Naive thymus-derived CD4-positive, alpha-beta T cell (primary cell): Measurements from ENCODE around the gene PRR16. TPM values are rescaled to one million over a fixed set of nuclear protein-coding genes. Genes with fewer than 3 reads are reported as not detected.
A peak's percentile ranks its signal among the peaks of the same experiment; 100 is the strongest.
"Not testable (repeated sequence)": the region's sequence is repeated elsewhere in the genome, so short reads cannot be mapped to it uniquely, and the experiment has no call there.

Experiments used
- ATAC-seq: fragments of 150-1000 bp; cut with Tn5 transposase; 2 replicates; pipeline ENCODE4 v1.10.0; 2021; ENCODE audit warnings: mild to moderate bottlenecking, moderate library complexity
- CTCF ChIA-PET: fragments of 350-600 bp; sonication (Branson Sonifier 250); formaldehyde crosslinking; loops from one replicate; lab custom pipeline; 2021; ENCODE audit warnings: antibody characterized with exemption; lab: Charles Lee
- POLR2A ChIA-PET: fragments of 350-600 bp; sonication (Branson Sonifier 250); formaldehyde crosslinking; loops from one replicate; lab custom pipeline; 2021; ENCODE audit warnings: antibody characterized with exemption, inconsistent platforms; lab: Charles Lee
- DNase-seq, 9 donors: peaks; one replicate each; pipeline versions ENCODE4 v3.0.0 to v3.0.0-alpha.2; 2020 to 2022; ENCODE audit warnings: mixed read lengths in 1 of 9
- H3K27ac ChIP-seq: one replicate; pipeline ENCODE4 v1.7.0; 2013; ENCODE audit warnings: mild to moderate bottlenecking, low read depth, low read length, moderate library complexity
- H3K27me3 ChIP-seq, 2 donors: one replicate each; pipeline ENCODE4 v1.7.0; 2013; ENCODE audit warnings: low read length in 2 of 2, mild to moderate bottlenecking in 2 of 2, moderate library complexity in 2 of 2; ENCODE audit not compliant: control insufficient read depth in 2 of 2, insufficient read depth in 2 of 2
- H3K36me3 ChIP-seq, 3 experiments: 1 replicate in 2 of 3; 2 replicates in 1 of 3; pipeline ENCODE4 v1.7.0; 2013; ENCODE audit warnings: low read length in 3 of 3, mild to moderate bottlenecking in 3 of 3, moderate library complexity in 1 of 3; ENCODE audit not compliant: insufficient read depth in 3 of 3, control insufficient read depth in 2 of 3
- H3K4me1 ChIP-seq, 2 donors: one replicate each; pipeline ENCODE4 v1.7.0; 2013; ENCODE audit warnings: low read length in 2 of 2, mild to moderate bottlenecking in 2 of 2, moderate library complexity in 1 of 2; ENCODE audit not compliant: control insufficient read depth in 2 of 2, insufficient read depth in 2 of 2
- H3K4me3 ChIP-seq: 2 replicates; pipeline ENCODE4 v1.7.0; 2013; ENCODE audit warnings: mild to moderate bottlenecking, low read length
- H3K9me3 ChIP-seq, 3 experiments: 1 replicate in 2 of 3; 2 replicates in 1 of 3; pipeline ENCODE4 v1.7.0; 2013; ENCODE audit warnings: low read length in 3 of 3; ENCODE audit not compliant: control insufficient read depth in 2 of 3
- H3K27ac Mint-ChIP-seq, 9 donors: one replicate each; pipeline ENCODE4 v1.8.0; 2020 to 2022; ENCODE audit warnings: mixed read lengths in 9 of 9, mild to moderate bottlenecking in 8 of 9, moderate library complexity in 5 of 9, inconsistent platforms in 2 of 9
- H3K27me3 Mint-ChIP-seq, 5 donors: one replicate each; pipeline ENCODE4 v1.8.0; 2021 to 2022; ENCODE audit warnings: mixed read lengths in 5 of 5, mild to moderate bottlenecking in 1 of 5
- H3K36me3 Mint-ChIP-seq, 5 donors: one replicate each; pipeline ENCODE4 v1.8.0; 2020 to 2022; ENCODE audit warnings: mixed read lengths in 5 of 5, mild to moderate bottlenecking in 3 of 5, inconsistent platforms in 1 of 5
- H3K4me1 Mint-ChIP-seq, 7 donors: one replicate each; pipeline ENCODE4 v1.8.0; 2020 to 2022; ENCODE audit warnings: mixed read lengths in 7 of 7, mild to moderate bottlenecking in 3 of 7, inconsistent platforms in 1 of 7
- H3K4me3 Mint-ChIP-seq, 10 donors: one replicate each; pipeline ENCODE4 v1.8.0; 2020 to 2022; ENCODE audit warnings: mild to moderate bottlenecking in 10 of 10, mixed read lengths in 10 of 10, moderate library complexity in 6 of 10, inconsistent platforms in 2 of 10
- H3K9me3 Mint-ChIP-seq, 11 donors: one replicate each; pipeline ENCODE4 v1.8.0; 2020 to 2022; ENCODE audit warnings: mixed read lengths in 11 of 11, mild to moderate bottlenecking in 4 of 11, inconsistent platforms in 1 of 11, moderate library complexity in 1 of 11
- intact Hi-C, 2 donors: fragments of 100-400 bp; cut with micrococcal nuclease; formaldehyde crosslinking; loops; one replicate each; pipeline ENCODE4 v1.15.1; 2023
- polyA plus RNA-seq, 2 donors: library from polyadenylated mRNA; unstranded; fragments of 300-500 nt; fragmentation: Illumina TruSeq; gene quantifications; one replicate each; pipeline ENCODE4 v1.2.3, GENCODE V29; 2021
- total RNA-seq, 6 experiments: library from RNA in 5 of 6; stranded (reverse) in 5 of 6; gene quantifications; 1 replicate in 5 of 6; 2 replicates in 1 of 6; pipeline ENCODE4 v1.2.3 and lab custom pipeline; 2021 to 2026

The PRR16 gene
- total and polyA plus RNA-seq, 7 experiments from 2014 or later: not detected

- H3K4me3 Mint-ChIP-seq: peak overlapping the region; percentile 44 to 80 (median 78)
- no peaks in the 10 kb centered on the region for H3K9me3 ChIP-seq
- peak overlapping the region; percentile 43 for H3K4me3 ChIP-seq
- no peaks in the 10 kb centered on the region for H3K27me3 ChIP-seq
- no peak overlapping the region for H3K27ac ChIP-seq
- no peaks in the 10 kb centered on the region for H3K36me3 ChIP-seq
- ChIA-PET CTCF (no interaction called here), POLR2A (no interaction called here)
- peaks cover 4 to 21% (median 10%) of the 10 kb centered on the region in 5 donors for H3K27me3 Mint-ChIP-seq
- no peaks in the 10 kb centered on the region for H3K4me1 ChIP-seq
- intact Hi-C loops: loop anchor here in 1 of 2 donors (1.0 to 10.0 kb wide), 4 partner anchors 70 to 1470 kb away; partner anchors contain the start of gene DTWD2
- peaks cover 0 to 10% (median 4%) of the 10 kb centered on the region in 7 donors for H3K4me1 Mint-ChIP-seq
- peak overlapping the region in 5 of 9 donors; percentile 11 to 60 (median 40) for H3K27ac Mint-ChIP-seq
- peaks cover 0 to 5% (median 0%) of the 10 kb centered on the region in 11 donors for H3K9me3 Mint-ChIP-seq
- DNase-seq (peak in 8 of 9 donors; percentile 10 to 52 (median 18)), ATAC-seq (peak; percentile 71)
- H3K36me3 Mint-ChIP-seq: no peaks in the 10 kb centered on the region
Observed at GRCh38 chr5:120457839-120458507, 6.1 kb upstream of the PRR16 start.

DNA sequence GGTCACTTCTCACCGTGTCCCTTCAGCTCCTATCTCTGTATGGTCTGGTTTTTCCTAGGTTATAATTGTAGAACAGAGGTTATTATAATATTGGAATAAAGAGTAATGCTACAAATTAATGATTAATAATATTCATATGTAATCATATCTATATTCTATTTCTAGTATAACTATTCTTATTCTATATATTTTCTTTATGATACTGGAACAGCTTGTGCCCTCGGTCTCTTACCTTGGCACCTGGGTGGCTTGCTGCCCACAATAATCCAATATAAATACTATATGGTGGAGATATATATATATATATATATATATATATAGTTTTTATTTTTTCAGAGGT is 5.6 kb upstream of the PRR16 start:
- H3K36me3 ChIP-seq, H3K4me1 ChIP-seq, H3K9me3 Mint-ChIP-seq, ATAC-seq, CTCF ChIA-PET, H3K27me3 ChIP-seq, POLR2A ChIA-PET, H3K27ac Mint-ChIP-seq, H3K27ac ChIP-seq, H3K36me3 Mint-ChIP-seq, H3K9me3 ChIP-seq, DNase-seq, H3K4me3 ChIP-seq: not testable (repeated sequence)
- Mint-ChIP-seq H3K27me3 (peaks cover 8 to 26% (median 15%) of the 10 kb centered on the region in 5 donors), H3K4me1 (peaks cover 0 to 14% (median 6%) of the 10 kb centered on the region in 7 donors), H3K4me3 (peak overlapping the region in 7 of 10 donors; percentile 44 to 80 (median 79))
- intact Hi-C loops: loop anchor here in 1 of 2 donors (1.0 to 10.0 kb wide), 4 partner anchors 70 to 1470 kb away; partner anchors contain the start of gene DTWD2

DNA sequence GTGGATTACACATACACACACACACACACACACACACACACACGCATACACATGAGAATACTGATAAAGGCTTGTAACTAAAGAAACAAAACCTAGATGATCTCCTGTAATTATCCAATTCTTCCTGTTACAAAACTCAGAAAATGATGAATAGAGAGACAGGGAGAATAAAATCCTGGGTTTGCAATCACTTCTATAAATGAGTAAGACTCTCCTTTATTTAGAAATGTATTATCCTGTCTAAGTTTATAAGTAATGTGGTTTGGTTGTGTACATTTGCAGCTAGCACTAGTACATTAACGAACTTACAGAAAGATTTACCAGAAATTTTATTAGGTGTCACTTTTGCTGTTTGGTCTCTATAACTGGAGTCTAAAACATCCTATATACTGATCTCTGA is 2.8 kb upstream of the PRR16 start:
- Histone ChIP-seq H3K9me3 (no peaks in the 10 kb centered on the region), H3K27ac (no peak overlapping the region), H3K27me3 (no peaks in the 10 kb centered on the region), H3K4me1 (peaks cover 0 to 4% of the 10 kb centered on the region in 2 donors), H3K4me3 (no peak overlapping the region), H3K36me3 (no peaks in the 10 kb centered on the region)
- intact Hi-C loops: no loop called here
- Mint-ChIP-seq H3K4me1 (peaks cover 5 to 35% (median 18%) of the 10 kb centered on the region in 7 donors), H3K9me3 (peaks cover 0 to 5% (median 0%) of the 10 kb centered on the region in 11 donors), H3K27ac (no peak overlapping the region), H3K36me3 (no peaks in the 10 kb centered on the region), H3K27me3 (peaks cover 32 to 50% (median 36%) of the 10 kb centered on the region in 5 donors), H3K4me3 (no peak overlapping the region)
- ATAC-seq: no peak
- no peak for DNase-seq
- ChIA-PET CTCF (no interaction called here), POLR2A (no interaction called here)

DNA sequence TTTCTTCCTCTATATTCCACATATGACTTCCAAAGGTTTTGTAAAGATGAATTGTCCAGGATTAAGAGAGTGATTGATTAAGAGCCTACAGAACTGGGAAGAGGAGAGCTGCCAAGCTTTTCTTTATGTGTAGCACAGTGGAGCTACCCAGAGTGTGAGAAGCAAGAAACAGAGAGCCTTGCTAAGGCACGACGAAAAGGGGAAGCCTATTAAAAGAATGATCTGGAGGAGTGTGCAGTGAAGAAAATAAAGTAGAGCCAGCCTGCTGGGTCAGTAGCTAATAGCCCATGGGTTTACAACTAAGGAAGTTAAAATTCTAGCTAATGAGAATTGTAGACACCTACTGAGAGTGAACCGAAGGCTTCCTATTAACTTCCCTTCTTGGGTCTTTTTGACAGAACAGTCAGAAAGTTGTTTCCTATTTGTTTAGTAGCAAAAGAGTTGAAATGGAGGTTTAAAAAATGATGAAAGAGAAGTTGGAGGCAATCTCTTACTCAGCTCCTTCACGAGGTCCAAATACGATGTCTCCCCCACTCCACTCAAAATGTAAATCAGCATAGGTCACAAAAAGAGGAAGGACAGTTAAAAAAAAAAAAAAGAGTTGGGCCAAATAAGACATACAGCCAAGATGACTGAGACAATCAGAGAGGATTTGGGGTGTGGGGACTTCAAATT is 957 bp upstream of the PRR16 start:
- H3K36me3 Mint-ChIP-seq: no peaks in the 10 kb centered on the region
- CTCF ChIA-PET: interaction anchor here (0.6 to 0.7 kb wide), 3 partner anchors 9 to 1939 kb away, joined by 3 to 4 read pairs (median 3); no protein-coding TSS in a partner anchor

GRCh38 chr5:120464627-120465435 is 731 bp downstream of the PRR16 start:
- intact Hi-C loops: no loop called here
- Mint-ChIP-seq H3K27ac (no peak overlapping the region), H3K36me3 (no peaks in the 10 kb centered on the region), H3K9me3 (peaks cover 0 to 3% (median 0%) of the 10 kb centered on the region in 11 donors), H3K4me3 (peak overlapping the region in 9 of 10 donors; percentile 24 to 75 (median 61)), H3K27me3 (peaks cover 41 to 65% (median 46%) of the 10 kb centered on the region in 5 donors), H3K4me1 (peaks cover 5 to 27% (median 14%) of the 10 kb centered on the region in 7 donors)
- Histone ChIP-seq H3K36me3 (no peaks in the 10 kb centered on the region), H3K4me3 (no peak overlapping the region), H3K4me1 (peaks cover 0 to 4% of the 10 kb centered on the region in 2 donors), H3K27me3 (no peaks in the 10 kb centered on the region), H3K9me3 (no peaks in the 10 kb centered on the region), H3K27ac (no peak overlapping the region)
- ATAC-seq: peak; percentile 52
- POLR2A ChIA-PET: no interaction called here
- DNase-seq: peak in 1 of 9 donors; percentile 1
- CTCF ChIA-PET: no interaction called here

More for the DNA sequence above, 957 bp upstream of the PRR16 start:
- Histone ChIP-seq H3K9me3 (no peaks in the 10 kb centered on the region), H3K4me3 (no peak overlapping the region), H3K27ac (no peak overlapping the region), H3K27me3 (no peaks in the 10 kb centered on the region), H3K36me3 (no peaks in the 10 kb centered on the region), H3K4me1 (peaks cover 0 to 4% of the 10 kb centered on the region in 2 donors)
- intact Hi-C loops: no loop called here
- Mint-ChIP-seq H3K27me3 (peaks cover 41 to 63% (median 45%) of the 10 kb centered on the region in 5 donors), H3K27ac (no peak overlapping the region), H3K4me3 (peak overlapping the region in 6 of 10 donors; percentile 13 to 67 (median 56)), H3K4me1 (peaks cover 5 to 27% (median 14%) of the 10 kb centered on the region in 7 donors), H3K9me3 (peaks cover 0 to 3% (median 0%) of the 10 kb centered on the region in 11 donors)
- POLR2A ChIA-PET: no interaction called here
- ATAC-seq (peak; percentile 41), DNase-seq (no peak)

- Histone ChIP-seq H3K27me3 (no peaks in the 10 kb centered on the region), H3K4me1 (peaks cover 0 to 4% of the 10 kb centered on the region in 2 donors), H3K4me3 (no peak overlapping the region), H3K9me3 (no peaks in the 10 kb centered on the region), H3K27ac (no peak overlapping the region), H3K36me3 (no peaks in the 10 kb centered on the region)
- Mint-ChIP-seq H3K27ac (no peak overlapping the region), H3K4me3 (peak overlapping the region in 7 of 10 donors; percentile 24 to 61 (median 56)), H3K36me3 (no peaks in the 10 kb centered on the region), H3K4me1 (peaks cover 5 to 27% (median 14%) of the 10 kb centered on the region in 7 donors), H3K27me3 (peaks cover 41 to 62% (median 49%) of the 10 kb centered on the region in 5 donors), H3K9me3 (peaks cover 0 to 3% (median 0%) of the 10 kb centered on the region in 11 donors)
- ChIA-PET CTCF (no interaction called here), POLR2A (no interaction called here)
- ATAC-seq (no peak), DNase-seq (no peak)
- intact Hi-C loops: no loop called here
Observed at GRCh38 chr5:120465436-120465961, 1.4 kb downstream of the PRR16 start.
